ENCODE measurements around the gene ITGA1. TPM values are rescaled to one million over a fixed set of nuclear protein-coding genes. Genes with fewer than 3 reads are reported as not detected.

ITGA1 gene
- polyA plus RNA-seq, 3 donors = 47.7 to 59.8 (median 52.6) TPM

- no peak for DNase-seq (ENCODE audit: extremely low read depth in 1 of 11, low read depth in 9 of 11, low spot score in 4 of 11)
Measured at GRCh38 chr5:52876456-52876855, 88.7 kb downstream of the ITGA1 start.

DNA sequence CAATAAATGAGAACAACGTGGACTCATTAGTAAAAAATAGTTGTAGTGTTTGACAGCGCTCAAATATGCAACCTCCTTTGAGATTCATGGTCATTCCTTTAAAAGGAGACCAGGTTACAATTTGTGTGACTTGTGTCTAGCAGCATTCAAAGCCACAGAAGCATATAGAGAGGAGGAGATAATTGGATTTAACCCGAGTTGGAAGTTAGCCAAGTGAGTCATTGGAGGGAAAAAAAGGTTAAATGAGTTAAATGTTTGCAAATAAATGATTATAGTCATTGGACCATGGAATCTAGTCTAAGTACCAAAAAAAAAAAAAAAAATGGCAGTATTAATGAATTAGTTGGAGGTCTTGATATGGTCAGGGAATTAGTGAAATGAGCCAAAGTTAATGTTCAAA, 90.9 kb downstream of the ITGA1 start:
- DNase-seq (ENCODE audit: extremely low read depth in 1 of 11, low read depth in 9 of 11, low spot score in 4 of 11) = no peak

DNA sequence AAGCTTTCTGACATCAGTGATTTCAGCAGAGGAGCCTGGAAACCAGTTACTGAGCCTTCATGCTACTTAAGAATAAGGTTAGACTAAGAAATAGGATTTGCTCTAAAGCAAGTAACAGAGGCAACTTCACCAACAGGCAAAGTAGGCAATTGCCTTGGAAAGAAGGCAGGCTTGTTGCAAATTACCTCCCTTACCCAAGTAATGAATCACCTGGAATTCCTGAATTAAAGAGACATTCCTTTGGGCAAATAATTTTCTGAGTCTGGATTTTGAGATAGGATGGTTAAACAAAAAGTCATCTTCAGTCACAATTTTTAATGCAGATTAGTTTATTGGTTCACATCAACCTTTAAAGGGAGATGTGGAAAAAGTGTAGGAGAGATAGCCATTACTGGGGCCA, 92.8 kb downstream of the ITGA1 start:
- no peak for DNase-seq (ENCODE audit: extremely low read depth in 1 of 11, low read depth in 9 of 11, low spot score in 4 of 11)

- DNase-seq (ENCODE audit: extremely low read depth in 1 of 11, low read depth in 9 of 11, low spot score in 4 of 11) = no peak
Measured at GRCh38 chr5:52881468-52881867, 93.8 kb downstream of the ITGA1 start.

- DNase-seq (ENCODE audit: extremely low read depth in 1 of 11, low read depth in 9 of 11, low spot score in 4 of 11) = no peak
Measured at GRCh38 chr5:52883110-52883509, 95.4 kb downstream of the ITGA1 start.

- DNase-seq (ENCODE audit: extremely low read depth in 1 of 11, low read depth in 9 of 11, low spot score in 4 of 11) = no peak
Measured at GRCh38 chr5:52884453-52884852, 96.7 kb downstream of the ITGA1 start.

DNA sequence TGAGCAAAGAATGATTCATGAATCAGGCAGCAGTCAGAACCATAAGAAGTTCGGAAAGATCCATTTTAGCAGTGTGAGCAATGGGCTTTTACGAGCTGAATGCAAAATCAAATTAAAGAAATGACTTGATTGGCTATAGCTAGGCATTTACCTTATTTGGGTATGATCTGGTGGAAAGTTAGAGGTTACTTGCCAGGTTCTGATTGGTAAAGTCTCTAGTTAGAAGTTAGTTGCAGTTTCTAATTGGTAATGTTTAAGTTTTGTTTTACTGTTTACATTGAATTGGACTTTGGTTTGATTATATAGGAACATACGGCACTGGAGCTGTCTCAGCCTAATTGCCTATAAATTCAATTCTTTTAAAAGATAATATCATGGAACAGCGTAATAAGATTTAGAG, 97.9 kb downstream of the ITGA1 start:
- DNase-seq (ENCODE audit: extremely low read depth in 1 of 11, low read depth in 9 of 11, low spot score in 4 of 11) = no peak

DNA sequence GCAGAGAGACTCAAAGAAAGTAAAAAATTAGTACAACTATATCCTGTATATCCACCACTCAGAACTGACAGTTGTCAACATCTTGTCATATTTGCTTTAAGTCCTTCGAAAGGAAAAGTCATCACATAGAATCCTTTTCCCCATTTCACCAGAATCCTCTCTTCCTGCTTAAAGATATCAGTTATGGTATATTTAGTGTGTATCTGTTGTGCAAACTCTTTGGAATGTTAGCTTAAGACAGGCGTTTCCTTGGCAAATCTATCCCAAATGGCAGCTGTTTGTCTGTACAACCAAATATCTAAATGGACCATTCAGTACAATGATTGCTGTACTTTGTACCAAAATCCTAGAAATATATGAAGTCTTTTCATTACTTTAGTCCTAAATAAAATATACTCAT, 98.5 kb downstream of the ITGA1 start:
- DNase-seq (ENCODE audit: extremely low read depth in 1 of 11, low read depth in 9 of 11, low spot score in 4 of 11) = no peak

- DNase-seq (ENCODE audit: extremely low read depth in 1 of 11, low read depth in 9 of 11, low spot score in 4 of 11) = no peak
Measured at GRCh38 chr5:52887066-52887465, 99.3 kb downstream of the ITGA1 start.

- no peak for DNase-seq (ENCODE audit: extremely low read depth in 1 of 11, low read depth in 9 of 11, low spot score in 4 of 11)
Measured at GRCh38 chr5:52888363-52888762, 100.6 kb downstream of the ITGA1 start.

- DNase-seq (ENCODE audit: extremely low read depth in 1 of 11, low read depth in 9 of 11, low spot score in 4 of 11) = no peak
Measured at GRCh38 chr5:52892242-52892878, 104.6 kb downstream of the ITGA1 start.

DNA sequence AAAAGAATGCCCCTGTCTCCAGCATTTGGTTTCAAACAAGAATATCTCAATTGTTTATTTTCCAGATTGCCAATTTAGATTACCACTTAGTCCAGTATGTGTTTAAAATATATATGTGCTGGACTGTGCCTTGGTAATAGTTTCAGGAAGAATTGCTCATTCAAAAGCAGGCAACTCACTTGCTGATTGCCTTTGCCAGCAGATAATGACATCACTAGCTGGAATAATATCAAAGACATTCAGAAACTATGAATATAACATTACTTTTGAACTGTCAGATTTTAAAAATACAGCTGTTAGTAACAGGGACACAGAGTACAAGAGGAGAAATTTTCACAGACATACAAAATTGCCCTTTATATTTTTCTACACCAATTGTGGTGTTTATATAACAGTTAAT, 105.4 kb downstream of the ITGA1 start:
- no peak for DNase-seq (ENCODE audit: extremely low read depth in 1 of 11, low read depth in 9 of 11, low spot score in 4 of 11)

- no peak for DNase-seq (ENCODE audit: extremely low read depth in 1 of 11, low read depth in 9 of 11, low spot score in 4 of 11)
Measured at GRCh38 chr5:52893863-52894262, 106.1 kb downstream of the ITGA1 start.

GRCh38 chr5:52894451-52894850, 106.7 kb downstream of the ITGA1 start:
- DNase-seq (ENCODE audit: extremely low read depth in 1 of 11, low read depth in 9 of 11, low spot score in 4 of 11) = no peak

DNA sequence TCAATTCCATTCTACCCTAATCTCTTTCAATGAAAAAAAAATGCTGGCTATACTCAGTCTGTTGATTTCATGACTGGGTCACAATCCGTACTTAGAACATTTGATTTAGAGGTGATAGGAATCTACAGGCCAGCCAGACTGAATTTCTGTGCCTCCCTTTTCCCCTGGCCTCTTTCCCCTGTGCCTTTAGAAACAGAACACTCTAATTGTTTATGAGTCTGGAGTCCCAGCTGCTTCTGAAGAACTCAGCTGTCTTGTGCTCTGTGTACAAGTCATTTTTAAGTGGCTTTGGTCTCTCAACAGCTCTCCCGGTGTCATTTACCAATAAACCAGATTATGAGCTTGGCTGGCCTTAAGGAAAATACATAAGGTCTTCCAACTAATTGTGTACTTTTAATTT, 107.4 kb downstream of the ITGA1 start:
- DNase-seq (ENCODE audit: extremely low read depth in 1 of 11, low read depth in 9 of 11, low spot score in 4 of 11) = peak in 9 of 11 donors; percentile 48 to 84 (median 70)

- no peak for DNase-seq (ENCODE audit: extremely low read depth in 1 of 11, low read depth in 9 of 11, low spot score in 4 of 11)
Measured at GRCh38 chr5:52895572-52896413, 108.1 kb downstream of the ITGA1 start.

DNA sequence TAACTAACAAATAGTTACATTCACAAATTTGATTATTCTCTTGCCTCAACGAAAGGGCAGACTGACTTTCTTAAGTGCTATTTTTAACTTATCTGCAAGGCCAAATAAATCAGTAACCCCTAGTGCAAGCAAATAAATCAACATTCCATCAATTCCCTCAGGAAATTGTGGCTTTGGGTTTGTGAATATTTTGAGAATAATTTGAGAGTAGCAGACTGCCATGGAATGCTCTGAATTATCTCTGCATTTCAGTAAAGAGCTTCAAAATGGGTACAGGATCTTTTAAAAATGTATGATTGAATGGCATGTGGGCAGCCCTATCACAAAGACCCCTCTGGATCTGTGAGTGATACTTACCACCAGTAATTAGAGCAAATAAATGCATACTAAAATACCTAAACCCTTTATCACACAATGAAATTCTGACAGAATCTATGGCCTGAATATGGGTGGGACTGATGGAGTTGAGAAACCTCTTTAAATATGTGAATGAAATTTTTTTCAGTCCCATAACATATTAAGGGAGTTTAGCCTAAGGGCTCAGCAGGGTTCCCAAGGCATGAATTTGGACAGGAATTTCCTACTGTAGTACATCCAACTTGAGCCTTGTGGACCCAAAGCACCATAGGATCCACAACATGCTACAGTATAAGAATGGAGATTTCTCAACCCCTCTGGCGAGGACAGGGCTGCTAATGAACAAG, 109.0 kb downstream of the ITGA1 start:
- DNase-seq (ENCODE audit: extremely low read depth in 1 of 11, low read depth in 9 of 11, low spot score in 4 of 11) = no peak

GRCh38 chr5:52897238-52897614, 109.5 kb downstream of the ITGA1 start:
- DNase-seq (ENCODE audit: extremely low read depth in 1 of 11, low read depth in 9 of 11, low spot score in 4 of 11) = no peak

DNA sequence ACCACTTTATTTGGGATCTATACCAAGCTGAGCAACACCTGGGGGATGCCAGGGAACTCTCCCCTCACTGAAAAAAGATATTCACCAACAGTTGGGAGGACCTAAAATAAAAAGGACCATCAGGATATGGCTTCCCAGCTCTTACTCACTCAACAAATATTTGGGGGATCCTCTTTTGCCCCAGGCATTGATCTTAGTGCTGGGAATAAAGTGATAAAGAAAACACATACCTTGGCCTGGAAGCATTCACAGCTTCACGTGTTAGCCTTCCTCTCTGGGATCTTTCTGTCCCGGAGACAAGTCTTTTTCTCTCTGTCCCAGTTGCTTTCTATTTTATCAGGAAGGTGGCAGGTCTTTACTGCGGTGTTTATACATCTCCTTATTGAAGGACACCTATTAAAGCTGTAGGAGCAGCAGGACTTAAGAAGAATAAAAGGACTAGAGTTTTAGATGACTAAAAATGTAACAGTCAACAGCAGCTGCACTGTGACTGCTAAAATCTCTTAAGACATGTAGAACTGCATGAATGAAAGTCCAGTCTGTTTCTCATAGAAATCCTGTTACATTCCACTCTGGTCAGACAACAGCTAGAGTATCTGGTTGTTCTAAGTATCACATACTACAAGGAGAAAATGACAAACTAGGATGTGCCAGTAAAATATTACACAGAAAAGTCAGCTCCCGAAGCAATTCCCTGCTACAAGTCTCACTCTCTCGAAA, 111.4 kb downstream of the ITGA1 start:
- no peak for DNase-seq (ENCODE audit: extremely low read depth in 1 of 11, low read depth in 9 of 11, low spot score in 4 of 11)

- no peak for DNase-seq (ENCODE audit: extremely low read depth in 1 of 11, low read depth in 9 of 11, low spot score in 4 of 11)
Measured at GRCh38 chr5:52903142-52903541, 115.4 kb downstream of the ITGA1 start.
